Activated T-helper 9 cell treated with anti-CD3 and anti-CD28 coated beads, Interleukin-2, amount 50 U/mL, for 16 hours (primary cell): ENCODE results near the gene FBXO8.

Experiments
- DNase-seq: peaks from one replicate; pipeline ENCODE4 v3.0.0-alpha.2; 2020; ENCODE audit warnings: low read depth

Gene FBXO8

DNA sequence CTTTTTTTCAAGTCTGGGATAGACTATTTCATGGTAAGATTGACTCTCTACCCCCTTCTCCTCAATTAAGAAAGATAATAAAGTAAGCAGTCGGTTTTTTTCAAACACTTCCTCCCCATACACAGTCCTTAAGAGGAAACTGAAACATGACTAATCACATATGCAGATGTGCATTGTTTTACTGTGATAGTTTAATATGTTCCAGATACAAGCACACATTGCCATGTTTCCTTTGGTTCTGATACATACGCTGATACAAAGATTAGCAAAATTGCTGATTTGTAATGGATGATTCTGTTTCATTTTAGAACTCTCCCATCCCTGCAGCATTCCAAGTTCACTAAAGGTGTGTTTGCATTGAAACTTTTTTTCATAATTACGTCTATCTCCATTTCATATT is 76.1 kb downstream of the FBXO8 start:
- no peak for DNase-seq

DNA sequence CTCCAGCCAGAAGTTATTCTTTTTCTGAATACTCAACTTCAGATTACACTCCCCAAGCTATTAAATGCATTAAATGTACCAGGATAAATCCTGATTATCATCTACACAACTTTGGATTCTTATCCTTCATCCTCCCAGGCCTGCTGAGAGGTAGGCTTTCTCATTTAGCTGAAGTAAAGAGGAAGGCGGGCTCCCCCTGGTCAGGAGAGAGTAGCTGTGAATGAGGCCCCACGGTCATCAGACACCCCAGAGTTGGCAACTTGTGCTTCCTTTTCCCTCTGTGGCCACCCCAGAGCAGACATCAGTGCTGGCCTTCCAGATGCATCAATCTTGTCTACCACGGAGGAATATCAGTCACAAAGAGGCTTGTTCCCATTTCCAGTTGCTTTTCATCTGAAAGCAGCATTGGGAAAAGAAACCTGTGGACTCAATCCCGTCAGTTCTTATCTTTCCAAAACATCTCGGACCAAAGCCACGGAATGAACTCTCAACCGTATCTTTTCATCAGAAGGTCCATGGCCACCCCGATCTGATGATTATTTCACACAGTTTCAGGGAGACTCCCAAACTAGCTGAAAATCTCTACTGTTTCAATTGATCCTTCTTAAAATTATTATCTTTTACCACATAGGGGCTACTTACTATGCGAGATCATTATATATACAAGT is 79.2 kb downstream of the FBXO8 start:
- DNase-seq = no peak

DNA sequence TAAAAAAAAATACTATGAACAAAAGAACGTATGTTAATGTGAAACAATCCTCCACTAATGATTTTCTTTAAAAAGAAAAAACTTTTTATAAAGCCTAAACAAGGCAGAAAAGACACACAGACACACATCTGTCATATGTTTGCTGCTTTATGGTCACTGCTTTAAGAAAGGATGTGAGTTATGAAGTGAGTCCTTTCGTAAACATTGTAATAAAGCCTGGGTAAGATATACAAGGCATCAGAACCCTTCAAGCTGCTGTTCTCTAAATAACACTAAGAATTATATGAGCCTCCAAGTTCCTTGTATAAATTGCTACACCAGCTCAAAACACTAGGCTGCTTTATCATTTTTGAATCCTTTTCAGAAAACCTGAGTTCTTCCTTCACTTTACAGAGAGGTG is 81.6 kb downstream of the FBXO8 start:
- DNase-seq = no peak

DNA sequence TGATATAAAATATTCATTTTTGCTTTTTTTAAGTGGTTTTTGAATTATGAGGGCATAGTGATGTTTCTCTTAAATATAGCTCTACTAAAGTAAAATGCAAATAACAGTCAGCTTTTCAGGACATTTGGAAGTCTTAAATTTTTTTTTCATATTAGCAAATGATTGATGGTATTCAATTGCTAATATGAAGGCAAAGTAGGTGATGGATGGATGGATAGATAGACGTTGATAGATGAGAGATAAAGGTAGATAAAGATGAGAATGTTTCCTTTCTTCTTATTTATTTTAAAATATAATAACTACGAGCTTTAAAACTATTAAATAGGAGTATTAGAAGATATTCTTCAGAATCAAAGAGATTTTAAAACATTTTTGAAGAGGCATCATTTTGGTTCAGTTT is 83.7 kb downstream of the FBXO8 start:
- DNase-seq = no peak

DNA sequence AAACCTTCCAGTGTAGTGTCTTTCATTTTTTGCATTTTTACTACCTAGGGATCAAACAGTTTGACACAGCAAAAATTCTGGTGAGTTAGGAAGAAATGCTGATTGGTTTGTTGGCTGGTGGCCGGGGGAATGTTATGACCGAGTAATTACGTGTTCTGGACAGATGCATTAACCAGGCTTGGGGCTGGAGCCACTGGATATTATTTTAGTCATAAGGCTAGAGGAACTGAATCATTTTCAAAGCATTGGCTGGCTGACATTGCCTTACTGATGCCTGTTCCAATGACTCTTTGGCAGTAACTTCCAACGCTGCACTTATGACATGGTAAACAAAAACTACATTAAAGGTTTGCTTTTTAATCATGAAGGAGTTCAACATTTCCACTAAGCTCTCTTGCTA is 84.6 kb downstream of the FBXO8 start:
- no peak for DNase-seq

GRCh38 chr4:174198396-174198795 is 85.1 kb downstream of the FBXO8 start:
- no peak for DNase-seq

DNA sequence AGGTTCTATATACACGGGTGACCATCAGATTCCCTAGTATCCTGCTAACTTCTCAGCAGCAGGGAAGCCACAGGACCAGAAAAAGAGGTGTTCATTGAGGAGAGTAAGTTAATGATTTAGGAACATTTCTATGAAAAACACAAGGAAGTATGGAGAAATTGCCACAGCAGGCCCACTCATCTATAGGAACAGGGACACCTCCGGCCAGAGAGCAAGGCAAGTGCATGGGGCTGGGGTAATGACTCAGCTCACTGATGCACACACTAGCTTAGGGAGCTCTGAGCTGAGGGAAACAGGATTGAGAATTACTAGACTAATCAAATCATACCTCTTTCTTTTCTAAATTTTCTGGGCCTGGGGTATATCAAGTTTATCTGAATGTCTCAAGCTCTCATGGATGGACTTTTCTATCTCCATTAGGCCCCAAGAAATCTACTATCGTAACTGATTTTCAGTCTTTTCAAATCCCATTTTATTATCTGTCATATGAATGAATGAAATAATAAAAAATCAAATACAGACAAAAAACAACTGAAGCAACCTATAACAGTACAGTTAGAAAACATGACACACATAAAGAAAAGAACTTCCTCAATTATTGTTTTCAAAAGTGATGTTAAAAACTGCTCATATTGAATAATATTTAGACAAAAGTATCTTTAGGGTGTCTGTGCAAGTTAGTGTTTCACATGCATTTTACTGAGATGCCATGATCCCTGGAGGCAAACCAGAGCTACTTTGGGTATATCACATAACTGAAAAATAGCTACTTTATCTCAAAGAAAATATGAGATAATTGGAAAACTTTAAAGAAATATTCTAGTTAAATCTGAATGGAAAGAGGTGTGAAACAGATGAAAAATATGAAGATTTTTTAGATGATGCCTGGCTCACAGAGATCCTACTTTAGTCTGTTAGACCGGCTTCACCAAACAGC is 89.8 kb downstream of the FBXO8 start:
- no peak for DNase-seq

DNA sequence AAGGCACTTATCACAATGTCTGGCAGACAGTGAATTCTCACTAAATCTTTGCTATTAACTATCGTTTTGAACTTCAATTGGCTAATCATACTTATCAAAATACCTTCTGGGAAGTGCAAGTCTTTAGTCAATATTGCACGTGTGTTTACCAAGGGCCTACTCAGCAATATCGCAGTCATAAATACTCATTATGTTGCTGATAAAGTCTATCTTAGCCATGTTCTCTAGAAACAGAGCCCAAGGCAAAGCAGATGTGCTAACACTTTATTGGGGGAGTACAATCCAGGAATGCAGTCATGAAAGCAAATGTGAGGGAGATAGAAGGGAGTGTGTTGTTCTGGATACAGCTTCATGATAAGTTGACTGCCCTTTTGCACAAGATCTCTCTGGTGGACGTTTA is 90.5 kb downstream of the FBXO8 start:
- DNase-seq = no peak

DNA sequence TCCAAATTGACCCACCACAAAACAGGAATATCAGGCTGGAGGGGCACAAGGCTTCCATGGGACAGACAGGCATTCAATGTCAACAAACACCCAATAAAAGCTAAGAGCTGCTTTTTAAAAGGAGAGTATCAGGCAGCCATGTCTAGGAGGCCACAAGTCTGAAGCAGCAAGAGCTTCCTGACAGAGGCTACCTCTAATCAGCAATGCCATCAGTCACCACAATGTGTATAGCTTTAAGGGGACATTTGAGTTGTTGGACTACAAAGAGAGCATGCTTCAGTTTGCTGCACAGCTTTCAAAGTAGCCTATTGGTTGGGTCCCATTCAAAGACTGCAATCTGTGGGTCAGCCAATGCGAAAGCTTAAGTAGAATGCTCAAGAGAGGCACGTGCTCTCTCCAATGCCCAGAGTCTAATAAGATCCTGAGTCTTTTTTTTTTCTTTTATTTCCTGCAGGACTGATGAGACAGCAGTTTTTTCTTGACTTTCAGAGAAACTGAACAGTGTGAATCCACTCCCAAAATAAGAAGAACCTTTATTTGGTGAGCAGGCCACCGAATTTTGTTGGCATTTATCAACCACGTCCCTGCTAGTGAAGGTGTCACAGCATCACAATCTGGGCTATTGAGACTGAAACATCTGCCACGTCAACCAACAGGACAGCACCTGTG is 92.5 kb downstream of the FBXO8 start:
- no peak for DNase-seq

GRCh38 chr4:174189392-174190015 is 94.0 kb downstream of the FBXO8 start:
- no peak for DNase-seq
